HEK293 (cell line): ENCODE measurements around the gene BEND2.
"Not testable (repeated sequence)": the region's sequence is repeated elsewhere in the genome, so short reads cannot be mapped to it uniquely, and the experiment has no call there.

Experiments used
- CTCF ChIA-PET: fragments of 350-600 bp; formaldehyde crosslinking; extraction: SDS; loops from one replicate; lab custom pipeline; 2021; ENCODE audit warnings: antibody characterized with exemption; lab: Yijun Ruan, JAX
- POLR2A ChIA-PET: fragments of 300-600 bp; formaldehyde crosslinking; extraction: SDS; loops from one replicate; lab custom pipeline; 2020; ENCODE audit warnings: antibody characterized with exemption, inconsistent platforms; lab: Yijun Ruan, JAX
- H3K27ac ChIP-seq: fragments of 200-500 bp; sonication (Bioruptor generic); 2 replicates; pipeline ENCODE4 v1.5.1; 2014; ENCODE audit warnings: low read depth, low read length, control low read depth, inconsistent platforms; ENCODE audit errors: extremely low read depth
- H3K36me3 ChIP-seq, 2 experiments: fragments of 200-500 bp in 1 of 2; sonication (Bioruptor generic) in 1 of 2; 1 replicate in 1 of 2; 2 replicates in 1 of 2; pipeline ENCODE4 v1.5.1; 2014 to 2017; ENCODE audit warnings: inconsistent platforms in 2 of 2, low read length in 2 of 2; ENCODE audit not compliant: control insufficient read depth in 2 of 2, insufficient read depth in 1 of 2
- H3K4me1 ChIP-seq: fragments of 200-500 bp; sonication (Bioruptor generic); 2 replicates; pipeline ENCODE4 v1.5.1; 2014; ENCODE audit warnings: mild to moderate bottlenecking, low read length, inconsistent platforms; ENCODE audit not compliant: control insufficient read depth, insufficient read depth
- H3K4me3 ChIP-seq: 2 replicates; pipeline ENCODE4 v1.5.1; 2011; ENCODE audit warnings: low read depth, mild to moderate bottlenecking, control low read depth, low read length, moderate library complexity
- H3K9me3 ChIP-seq: fragments of 200-500 bp; sonication (Bioruptor generic); 2 replicates; pipeline ENCODE4 v1.5.1; 2014; ENCODE audit warnings: low read depth, low read length, inconsistent platforms; ENCODE audit not compliant: control insufficient read depth, insufficient read depth
- GLIS2 ChIP-seq: fragments of 450-650 bp; formaldehyde crosslinking; IDR thresholded peaks from 2 replicates; pipeline ENCODE4 v1.5.1; 2016; ENCODE audit warnings: missing biosample characterization, missing genetic modification characterization
- HOXC10 ChIP-seq: sonication (generic); formaldehyde crosslinking; IDR thresholded peaks from 2 replicates; pipeline ENCODE4 v1.8.1; 2023; ENCODE audit warnings: mild to moderate bottlenecking, missing genetic modification reagents
- MYNN ChIP-seq: fragments of 450-650 bp; formaldehyde crosslinking; IDR thresholded peaks from 2 replicates; pipeline ENCODE4 v1.5.1; 2016; ENCODE audit warnings: missing biosample characterization, missing genetic modification characterization, borderline replicate concordance
- SCRT1 ChIP-seq: fragments of 450-650 bp; formaldehyde crosslinking; IDR thresholded peaks from 2 replicates; pipeline ENCODE4 v1.5.1; 2016; ENCODE audit warnings: missing biosample characterization, missing genetic modification characterization, borderline replicate concordance
- ZBTB1 ChIP-seq: fragments of 450-650 bp; formaldehyde crosslinking; IDR thresholded peaks from 2 replicates; pipeline ENCODE4 v1.5.1; 2016; ENCODE audit warnings: missing biosample characterization, missing genetic modification characterization
- ZFHX2 ChIP-seq: fragments of 450-650 bp; formaldehyde crosslinking; conservative IDR thresholded peaks from 2 replicates; pipeline ENCODE4 v1.5.1; 2016; ENCODE audit warnings: missing biosample characterization, missing genetic modification characterization
- ZNF140 ChIP-seq: fragments of 450-650 bp; formaldehyde crosslinking; IDR thresholded peaks from 2 replicates; pipeline ENCODE4 v1.5.1; 2016; ENCODE audit warnings: missing biosample characterization, missing genetic modification characterization
- ZNF184 ChIP-seq: fragments of 450-650 bp; IDR thresholded peaks from 2 replicates; pipeline ENCODE4 v1.5.1; 2018; ENCODE audit warnings: missing biosample characterization, mild to moderate bottlenecking, missing genetic modification characterization
- ZNF214 ChIP-seq: fragments of 450-650 bp; formaldehyde crosslinking; IDR thresholded peaks from 2 replicates; pipeline ENCODE4 v1.5.1; 2017; ENCODE audit warnings: missing biosample characterization, mild to moderate bottlenecking, missing genetic modification characterization, borderline replicate concordance
- ZNF433 ChIP-seq: fragments of 450-650 bp; formaldehyde crosslinking; IDR thresholded peaks from 2 replicates; pipeline ENCODE4 v1.5.1; 2016; ENCODE audit warnings: missing biosample characterization, missing genetic modification characterization, low read depth
- ZNF549 ChIP-seq: fragments of 450-650 bp; IDR thresholded peaks from 2 replicates; pipeline ENCODE4 v1.5.1; 2018; ENCODE audit warnings: missing biosample characterization, missing genetic modification characterization, mild to moderate bottlenecking, inconsistent platforms, moderate library complexity
- ZNF600 ChIP-seq: fragments of 450-650 bp; formaldehyde crosslinking; IDR thresholded peaks from 2 replicates; pipeline ENCODE4 v1.5.1; 2016; ENCODE audit warnings: missing biosample characterization, missing genetic modification characterization
- ZSCAN30 ChIP-seq: fragments of 450-650 bp; IDR thresholded peaks from 2 replicates; pipeline ENCODE4 v1.5.1; 2018; ENCODE audit warnings: missing biosample characterization, mild to moderate bottlenecking, missing genetic modification characterization, moderate library complexity
- TF ChIP-seq, protein P1 (sequence below): fragments of 450-650 bp; formaldehyde crosslinking; IDR thresholded peaks from 2 replicates; pipeline ENCODE4 v1.5.1; 2016; ENCODE audit warnings: missing biosample characterization, missing genetic modification characterization
- TF ChIP-seq, protein P2 (sequence below): fragments of 450-650 bp; formaldehyde crosslinking; IDR thresholded peaks from 2 replicates; pipeline ENCODE4 v1.5.0; 2017; ENCODE audit warnings: missing biosample characterization, missing genetic modification characterization, borderline replicate concordance
- TF ChIP-seq, protein P3 (sequence below): fragments of 450-650 bp; IDR thresholded peaks from 2 replicates; pipeline ENCODE4 v1.5.1; 2018; ENCODE audit warnings: missing biosample characterization, mild to moderate bottlenecking, missing genetic modification characterization
- TF ChIP-seq, protein P4 (sequence below): fragments of 450-650 bp; formaldehyde crosslinking; IDR thresholded peaks from 2 replicates; pipeline ENCODE4 v1.5.1; 2016; ENCODE audit warnings: missing biosample characterization, missing genetic modification characterization

BEND2 gene

DNA sequence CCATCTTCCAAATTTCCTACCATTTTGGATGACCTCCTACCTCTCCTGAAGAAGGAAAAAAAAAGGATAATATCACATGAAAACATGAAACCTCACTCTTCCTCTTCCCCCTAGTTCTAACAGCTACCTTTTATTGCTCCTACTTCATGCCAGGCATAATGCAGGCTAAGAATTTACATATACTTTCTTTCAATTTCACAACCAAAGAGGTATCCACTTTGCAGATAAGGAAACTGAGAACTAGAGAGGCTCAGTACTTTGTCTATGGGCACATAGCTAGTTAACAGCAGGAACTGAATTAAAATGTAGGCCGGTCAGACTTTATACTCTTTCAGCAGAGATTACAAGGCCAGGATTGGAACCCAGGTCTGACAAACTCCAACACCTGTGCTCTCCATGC, 34.4 kb upstream of the BEND2 start (continued):
- TF ChIP-seq GLIS2 (tag by site-specific recombination) = no peak
- no peak for TF ChIP-seq ZFHX2 (tag by site-specific recombination)
- TF ChIP-seq ZBTB1 (tag by site-specific recombination) = no peak
- TF ChIP-seq ZSCAN30 (tag by site-specific recombination) = no peak
- TF ChIP-seq ZNF549 (tag by site-specific recombination) = no peak

DNA sequence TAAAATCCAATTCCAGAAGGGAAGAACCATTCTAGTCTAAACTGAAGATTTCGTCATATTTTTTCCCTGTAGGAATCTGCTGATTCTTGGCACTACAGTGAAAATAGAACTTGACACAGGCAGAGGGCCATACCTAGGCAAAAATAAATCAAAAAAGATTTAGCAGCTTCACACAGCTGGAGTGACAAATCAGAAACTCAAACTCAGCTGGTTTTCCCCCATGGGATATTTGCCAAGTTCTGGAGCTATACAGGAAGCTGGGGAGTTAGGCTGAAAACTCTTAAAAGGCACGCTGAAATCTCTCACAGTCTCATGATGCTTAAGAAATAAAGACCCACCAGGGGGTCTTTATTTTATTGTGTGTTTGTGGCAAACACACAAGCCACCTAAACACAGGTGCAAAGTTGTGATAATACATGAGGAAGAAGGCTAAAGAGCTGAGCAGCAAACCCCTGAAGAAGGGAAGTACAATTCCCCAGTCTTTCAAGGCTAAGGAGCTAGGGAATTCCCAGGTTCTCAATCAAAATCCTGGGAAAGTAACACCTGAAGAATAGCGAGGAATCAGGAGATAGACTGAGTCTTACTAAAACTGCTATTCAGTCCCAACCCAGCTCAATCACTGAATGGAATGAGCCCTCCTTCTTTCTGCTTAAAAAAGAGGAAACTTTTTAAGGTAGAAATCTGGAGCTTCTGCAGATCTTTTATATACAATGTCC, 32.1 kb upstream of the BEND2 start:
- H3K27ac ChIP-seq = no peak overlapping the region
- TF ChIP-seq ZNF600 = no peak
- TF ChIP-seq ZNF549 (tag by site-specific recombination) = no peak
- TF ChIP-seq ZNF184 (tag by site-specific recombination) = no peak
- TF ChIP-seq, protein P1, sequence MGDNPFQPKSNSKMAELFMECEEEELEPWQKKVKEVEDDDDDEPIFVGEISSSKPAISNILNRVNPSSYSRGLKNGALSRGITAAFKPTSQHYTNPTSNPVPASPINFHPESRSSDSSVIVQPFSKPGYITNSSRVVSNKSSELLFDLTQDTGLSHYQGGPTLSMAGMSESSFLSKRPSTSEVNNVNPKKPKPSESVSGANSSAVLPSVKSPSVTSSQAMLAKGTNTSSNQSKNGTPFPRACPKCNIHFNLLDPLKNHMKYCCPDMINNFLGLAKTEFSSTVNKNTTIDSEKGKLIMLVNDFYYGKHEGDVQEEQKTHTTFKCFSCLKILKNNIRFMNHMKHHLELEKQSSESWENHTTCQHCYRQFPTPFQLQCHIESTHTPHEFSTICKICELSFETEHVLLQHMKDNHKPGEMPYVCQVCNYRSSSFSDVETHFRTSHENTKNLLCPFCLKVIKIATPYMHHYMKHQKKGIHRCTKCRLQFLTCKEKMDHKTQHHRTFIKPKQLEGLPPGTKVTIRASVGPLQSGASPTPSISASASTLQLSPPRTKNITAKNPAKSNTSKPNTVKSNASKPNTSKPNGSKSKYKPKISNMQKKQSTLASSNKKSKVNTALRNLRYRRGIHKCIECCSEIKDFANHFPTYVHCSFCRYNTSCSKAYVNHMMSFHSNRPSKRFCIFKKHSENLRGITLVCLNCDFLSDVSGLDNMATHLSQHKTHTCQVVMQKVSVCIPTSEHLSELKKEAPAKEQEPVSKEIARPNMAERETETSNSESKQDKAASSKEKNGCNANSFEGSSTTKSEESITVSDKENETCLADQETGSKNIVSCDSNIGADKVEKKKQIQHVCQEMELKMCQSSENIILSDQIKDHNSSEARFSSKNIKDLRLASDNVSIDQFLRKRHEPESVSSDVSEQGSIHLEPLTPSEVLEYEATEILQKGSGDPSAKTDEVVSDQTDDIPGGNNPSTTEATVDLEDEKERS (tag by site-specific recombination) = no peak
- TF ChIP-seq SCRT1 = no peak
- H3K9me3 ChIP-seq = no peaks in the 10 kb centered on the region
- peaks cover 0 to 12% of the 10 kb centered on the region in 2 experiments; a peak in 2 of 3 replicates for H3K36me3 ChIP-seq
- no peak overlapping the region for H3K4me3 ChIP-seq
- CTCF ChIA-PET = no interaction called here
- POLR2A ChIA-PET = no interaction called here
- H3K4me1 ChIP-seq = 0 out of 2 replicates have a peak, but pooled peaks cover 2% of the 10 kb centered on the region

DNA sequence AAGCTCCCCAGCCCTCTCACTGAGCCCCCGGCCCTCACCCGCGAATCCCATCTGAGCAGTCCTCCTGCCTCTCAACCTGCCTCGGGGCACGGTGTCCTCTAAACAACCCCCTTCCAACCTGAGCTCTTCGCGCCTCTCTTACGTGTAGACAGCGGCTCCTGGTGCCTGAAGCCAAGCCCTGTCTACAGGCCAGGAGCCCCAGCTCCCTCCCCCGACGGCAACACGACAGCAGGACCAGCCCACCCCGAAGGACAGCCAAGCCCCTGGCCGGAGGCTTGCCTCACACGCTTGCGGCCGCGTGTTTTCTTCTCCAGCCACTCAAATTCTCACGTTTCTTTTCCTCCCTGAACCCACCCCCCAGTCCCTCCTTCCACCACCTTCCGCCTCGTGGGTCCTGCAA, 9.0 kb upstream of the BEND2 start:
- CTCF ChIA-PET, H3K4me3 ChIP-seq, H3K27ac ChIP-seq, H3K9me3 ChIP-seq, POLR2A ChIA-PET, H3K36me3 ChIP-seq, H3K4me1 ChIP-seq: not testable (repeated sequence)

DNA sequence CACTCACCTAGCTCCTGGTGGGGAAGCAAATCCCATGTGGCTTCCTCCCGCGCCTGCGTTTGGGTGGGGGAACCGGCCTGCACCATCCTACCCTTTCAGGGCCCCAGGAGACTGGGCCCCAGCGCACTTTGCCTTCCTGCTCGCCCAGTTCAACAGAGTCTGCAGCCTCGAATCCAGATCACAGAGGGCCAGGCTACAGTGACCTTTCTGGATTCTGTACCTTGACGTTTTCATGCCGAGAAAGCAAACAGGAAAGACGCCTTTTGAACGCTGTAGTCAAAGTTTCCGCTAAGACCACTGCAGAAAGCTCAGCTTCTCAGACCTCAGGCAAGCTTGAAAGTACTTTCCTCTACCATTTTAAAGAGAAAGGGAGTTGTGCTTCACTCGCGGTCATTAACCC, 7.4 kb upstream of the BEND2 start:
- no peak overlapping the region for H3K27ac ChIP-seq
- no peaks in the 10 kb centered on the region for H3K4me1 ChIP-seq
- no peaks in the 10 kb centered on the region for H3K9me3 ChIP-seq
- TF ChIP-seq MYNN = no peak
- ChIA-PET CTCF (interaction anchor here (0.6 kb wide), 2 partner anchors 92 to 1034 kb away, joined by 3 to 7 read pairs; no protein-coding TSS in a partner anchor), POLR2A (interaction anchor here (0.6 kb wide), 1 partner anchor 432 kb away, joined by 4 read pairs; no protein-coding TSS in a partner anchor)
- no peak overlapping the region for H3K4me3 ChIP-seq
- H3K36me3 ChIP-seq = no peaks in the 10 kb centered on the region

DNA sequence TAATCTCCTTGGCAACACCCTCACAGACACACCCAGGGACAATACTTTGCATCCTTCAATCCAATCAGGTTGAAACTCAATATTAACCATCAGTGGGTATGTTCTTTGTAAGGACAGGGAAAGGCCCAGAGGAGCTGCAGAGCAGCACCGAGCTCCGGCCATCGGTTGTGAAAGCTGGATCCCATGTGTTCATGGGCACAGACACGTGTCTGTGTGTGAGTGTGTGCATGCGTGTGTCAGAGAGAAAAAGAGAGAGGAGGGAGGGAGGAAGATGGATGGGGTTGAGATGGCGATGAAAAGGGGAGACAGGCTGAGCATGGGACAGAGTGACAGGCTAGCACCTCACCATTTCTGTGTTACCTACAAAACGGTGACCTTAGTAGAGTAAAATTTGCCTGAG, 6.8 kb upstream of the BEND2 start:
- no peaks in the 10 kb centered on the region for H3K4me1 ChIP-seq
- POLR2A ChIA-PET = no interaction called here
- no peak overlapping the region for H3K27ac ChIP-seq
- H3K36me3 ChIP-seq = no peaks in the 10 kb centered on the region
- no peak overlapping the region for H3K4me3 ChIP-seq
- H3K9me3 ChIP-seq = no peaks in the 10 kb centered on the region
- CTCF ChIA-PET = interaction anchor here (0.6 kb wide), 1 partner anchor 92 kb away, joined by 7 read pairs; no protein-coding TSS in a partner anchor
- TF ChIP-seq, protein P2, sequence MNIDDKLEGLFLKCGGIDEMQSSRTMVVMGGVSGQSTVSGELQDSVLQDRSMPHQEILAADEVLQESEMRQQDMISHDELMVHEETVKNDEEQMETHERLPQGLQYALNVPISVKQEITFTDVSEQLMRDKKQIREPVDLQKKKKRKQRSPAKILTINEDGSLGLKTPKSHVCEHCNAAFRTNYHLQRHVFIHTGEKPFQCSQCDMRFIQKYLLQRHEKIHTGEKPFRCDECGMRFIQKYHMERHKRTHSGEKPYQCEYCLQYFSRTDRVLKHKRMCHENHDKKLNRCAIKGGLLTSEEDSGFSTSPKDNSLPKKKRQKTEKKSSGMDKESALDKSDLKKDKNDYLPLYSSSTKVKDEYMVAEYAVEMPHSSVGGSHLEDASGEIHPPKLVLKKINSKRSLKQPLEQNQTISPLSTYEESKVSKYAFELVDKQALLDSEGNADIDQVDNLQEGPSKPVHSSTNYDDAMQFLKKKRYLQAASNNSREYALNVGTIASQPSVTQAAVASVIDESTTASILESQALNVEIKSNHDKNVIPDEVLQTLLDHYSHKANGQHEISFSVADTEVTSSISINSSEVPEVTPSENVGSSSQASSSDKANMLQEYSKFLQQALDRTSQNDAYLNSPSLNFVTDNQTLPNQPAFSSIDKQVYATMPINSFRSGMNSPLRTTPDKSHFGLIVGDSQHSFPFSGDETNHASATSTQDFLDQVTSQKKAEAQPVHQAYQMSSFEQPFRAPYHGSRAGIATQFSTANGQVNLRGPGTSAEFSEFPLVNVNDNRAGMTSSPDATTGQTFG = no peak
- TF ChIP-seq, protein P3, sequence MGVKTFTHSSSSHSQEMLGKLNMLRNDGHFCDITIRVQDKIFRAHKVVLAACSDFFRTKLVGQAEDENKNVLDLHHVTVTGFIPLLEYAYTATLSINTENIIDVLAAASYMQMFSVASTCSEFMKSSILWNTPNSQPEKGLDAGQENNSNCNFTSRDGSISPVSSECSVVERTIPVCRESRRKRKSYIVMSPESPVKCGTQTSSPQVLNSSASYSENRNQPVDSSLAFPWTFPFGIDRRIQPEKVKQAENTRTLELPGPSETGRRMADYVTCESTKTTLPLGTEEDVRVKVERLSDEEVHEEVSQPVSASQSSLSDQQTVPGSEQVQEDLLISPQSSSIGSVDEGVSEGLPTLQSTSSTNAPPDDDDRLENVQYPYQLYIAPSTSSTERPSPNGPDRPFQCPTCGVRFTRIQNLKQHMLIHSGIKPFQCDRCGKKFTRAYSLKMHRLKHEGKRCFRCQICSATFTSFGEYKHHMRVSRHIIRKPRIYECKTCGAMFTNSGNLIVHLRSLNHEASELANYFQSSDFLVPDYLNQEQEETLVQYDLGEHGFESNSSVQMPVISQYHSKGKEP (tag by site-specific recombination) = no peak
- TF ChIP-seq, protein P4, sequence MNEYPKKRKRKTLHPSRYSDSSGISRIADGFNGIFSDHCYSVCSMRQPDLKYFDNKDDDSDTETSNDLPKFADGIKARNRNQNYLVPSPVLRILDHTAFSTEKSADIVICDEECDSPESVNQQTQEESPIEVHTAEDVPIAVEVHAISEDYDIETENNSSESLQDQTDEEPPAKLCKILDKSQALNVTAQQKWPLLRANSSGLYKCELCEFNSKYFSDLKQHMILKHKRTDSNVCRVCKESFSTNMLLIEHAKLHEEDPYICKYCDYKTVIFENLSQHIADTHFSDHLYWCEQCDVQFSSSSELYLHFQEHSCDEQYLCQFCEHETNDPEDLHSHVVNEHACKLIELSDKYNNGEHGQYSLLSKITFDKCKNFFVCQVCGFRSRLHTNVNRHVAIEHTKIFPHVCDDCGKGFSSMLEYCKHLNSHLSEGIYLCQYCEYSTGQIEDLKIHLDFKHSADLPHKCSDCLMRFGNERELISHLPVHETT (tag by site-specific recombination) = no peak
- TF ChIP-seq ZNF214 (tag by site-specific recombination) (no peak), ZNF433 (tag by site-specific recombination) (no peak), HOXC10 (CRISPR knock-in tag) (no peak), ZNF140 (tag by site-specific recombination) (no peak)
